ENCODE measurements around the gene NEK6. TPM values are rescaled to one million over a fixed set of nuclear protein-coding genes. Genes with fewer than 3 reads are reported as not detected.

The NEK6 gene
- total RNA-seq, 1 experiment from 2014 or later = 66.6 TPM

DNA sequence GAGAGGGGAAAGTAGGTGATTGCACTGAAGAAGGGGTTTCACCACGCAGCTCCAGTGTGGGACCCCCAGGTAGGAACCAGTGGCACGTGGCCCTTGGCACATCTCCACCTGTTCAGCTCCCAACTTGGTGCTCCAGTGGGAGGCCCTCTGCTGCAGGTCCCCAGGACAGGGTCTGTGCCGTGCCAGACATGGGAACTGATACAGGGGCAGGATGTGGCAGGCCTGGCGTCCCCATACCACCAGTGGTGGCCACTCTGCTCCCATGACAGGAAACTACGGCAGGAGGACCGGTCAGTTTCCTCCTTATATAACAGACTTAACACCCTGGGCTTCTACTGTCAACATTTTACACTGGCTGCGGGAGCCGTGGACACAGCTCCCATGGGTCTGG lies 90.2 kb downstream of the NEK6 start:
- TF ChIP-seq, protein P1, sequence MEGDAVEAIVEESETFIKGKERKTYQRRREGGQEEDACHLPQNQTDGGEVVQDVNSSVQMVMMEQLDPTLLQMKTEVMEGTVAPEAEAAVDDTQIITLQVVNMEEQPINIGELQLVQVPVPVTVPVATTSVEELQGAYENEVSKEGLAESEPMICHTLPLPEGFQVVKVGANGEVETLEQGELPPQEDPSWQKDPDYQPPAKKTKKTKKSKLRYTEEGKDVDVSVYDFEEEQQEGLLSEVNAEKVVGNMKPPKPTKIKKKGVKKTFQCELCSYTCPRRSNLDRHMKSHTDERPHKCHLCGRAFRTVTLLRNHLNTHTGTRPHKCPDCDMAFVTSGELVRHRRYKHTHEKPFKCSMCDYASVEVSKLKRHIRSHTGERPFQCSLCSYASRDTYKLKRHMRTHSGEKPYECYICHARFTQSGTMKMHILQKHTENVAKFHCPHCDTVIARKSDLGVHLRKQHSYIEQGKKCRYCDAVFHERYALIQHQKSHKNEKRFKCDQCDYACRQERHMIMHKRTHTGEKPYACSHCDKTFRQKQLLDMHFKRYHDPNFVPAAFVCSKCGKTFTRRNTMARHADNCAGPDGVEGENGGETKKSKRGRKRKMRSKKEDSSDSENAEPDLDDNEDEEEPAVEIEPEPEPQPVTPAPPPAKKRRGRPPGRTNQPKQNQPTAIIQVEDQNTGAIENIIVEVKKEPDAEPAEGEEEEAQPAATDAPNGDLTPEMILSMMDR (IDR thresholded peaks at IDR 0.05; ENCODE audit: insufficient read depth in 1 of 2, low read depth in 1 of 2, low read length in 1 of 2, severe bottlenecking in 1 of 2, unreplicated experiment in 1 of 2) = no peak
- H3K4me3 ChIP-seq (ENCODE audit: low read depth, low read length) = no peak overlapping the region
- no peak overlapping the region for H3K27ac Mint-ChIP-seq (ENCODE audit: unreplicated experiment)
- peaks cover 9% of the 10 kb centered on the region for H3K36me3 ChIP-seq (ENCODE audit: control insufficient read depth, insufficient read depth, low read length)
- peaks cover 87% of the 10 kb centered on the region for H3K36me3 Mint-ChIP-seq (ENCODE audit: insufficient read depth, unreplicated experiment)
- no peaks in the 10 kb centered on the region for H3K4me1 Mint-ChIP-seq (ENCODE audit: low read depth, unreplicated experiment)
- H3K9me3 Mint-ChIP-seq (ENCODE audit: unreplicated experiment) = no peaks in the 10 kb centered on the region
- H3K4me1 ChIP-seq = no peaks in the 10 kb centered on the region
- DNase-seq = no peak
- H3K9me3 ChIP-seq = no peaks in the 10 kb centered on the region
- ChIA-PET CTCF (interaction anchor here (1.5 kb wide), 1 partner anchor 17 kb away, joined by 3 read pairs; no protein-coding TSS in a partner anchor), POLR2A (no interaction called here)
- H3K27me3 ChIP-seq (replicated peaks; ENCODE audit: control insufficient read depth, insufficient read depth, low read length) = no peaks in the 10 kb centered on the region
- no peak overlapping the region for H3K4me3 Mint-ChIP-seq (ENCODE audit: unreplicated experiment)
- BruUV-seq (replicated peaks) = no TSS peak
- no peaks in the 10 kb centered on the region for H3K27me3 Mint-ChIP-seq (ENCODE audit: insufficient read depth, unreplicated experiment)
- intact Hi-C loops (cut with micrococcal nuclease; ENCODE audit: unreplicated experiment) = no loop called here

DNA sequence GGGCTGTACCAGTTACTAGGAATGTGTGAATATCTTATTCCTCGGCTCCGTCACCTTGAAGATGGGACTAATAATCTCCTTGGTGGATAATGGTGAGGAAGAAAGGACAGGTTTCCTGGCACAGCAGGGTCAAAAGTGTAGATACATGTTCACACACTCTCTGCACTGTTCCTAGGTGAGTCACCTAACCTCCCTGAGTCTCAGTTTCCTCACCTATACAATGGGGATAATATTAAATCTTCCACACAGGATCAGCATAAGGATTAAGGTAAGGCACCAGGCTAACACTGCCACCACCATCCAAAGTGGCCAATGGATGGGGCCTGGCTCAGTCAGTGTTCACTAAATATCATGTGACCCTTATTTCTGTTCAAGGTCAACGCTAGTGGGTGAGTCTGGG lies 90.6 kb downstream of the NEK6 start:
- H3K4me3 Mint-ChIP-seq (ENCODE audit: unreplicated experiment) = no peak overlapping the region
- ChIA-PET CTCF (interaction anchor here (1.5 kb wide), 1 partner anchor 17 kb away, joined by 3 read pairs; no protein-coding TSS in a partner anchor), POLR2A (no interaction called here)
- no TSS peak for BruUV-seq (replicated peaks)
- no peak for DNase-seq
- no peak overlapping the region for H3K27ac Mint-ChIP-seq (ENCODE audit: unreplicated experiment)
- H3K4me1 Mint-ChIP-seq (ENCODE audit: low read depth, unreplicated experiment) = no peaks in the 10 kb centered on the region
- Histone ChIP-seq H3K27me3 (replicated peaks; ENCODE audit: control insufficient read depth, insufficient read depth, low read length) (no peaks in the 10 kb centered on the region), H3K36me3 (ENCODE audit: control insufficient read depth, insufficient read depth, low read length) (peaks cover 12% of the 10 kb centered on the region), H3K9me3 (no peaks in the 10 kb centered on the region), H3K4me1 (no peaks in the 10 kb centered on the region), H3K4me3 (ENCODE audit: low read depth, low read length) (no peak overlapping the region)
- peaks cover 91% of the 10 kb centered on the region for H3K36me3 Mint-ChIP-seq (ENCODE audit: insufficient read depth, unreplicated experiment)
- H3K27me3 Mint-ChIP-seq (ENCODE audit: insufficient read depth, unreplicated experiment) = no peaks in the 10 kb centered on the region
- TF ChIP-seq, protein P1 (IDR thresholded peaks at IDR 0.05; ENCODE audit: insufficient read depth in 1 of 2, low read depth in 1 of 2, low read length in 1 of 2, severe bottlenecking in 1 of 2, unreplicated experiment in 1 of 2) = no peak
- intact Hi-C loops (cut with micrococcal nuclease; ENCODE audit: unreplicated experiment) = no loop called here
- no peaks in the 10 kb centered on the region for H3K9me3 Mint-ChIP-seq (ENCODE audit: unreplicated experiment)

DNA sequence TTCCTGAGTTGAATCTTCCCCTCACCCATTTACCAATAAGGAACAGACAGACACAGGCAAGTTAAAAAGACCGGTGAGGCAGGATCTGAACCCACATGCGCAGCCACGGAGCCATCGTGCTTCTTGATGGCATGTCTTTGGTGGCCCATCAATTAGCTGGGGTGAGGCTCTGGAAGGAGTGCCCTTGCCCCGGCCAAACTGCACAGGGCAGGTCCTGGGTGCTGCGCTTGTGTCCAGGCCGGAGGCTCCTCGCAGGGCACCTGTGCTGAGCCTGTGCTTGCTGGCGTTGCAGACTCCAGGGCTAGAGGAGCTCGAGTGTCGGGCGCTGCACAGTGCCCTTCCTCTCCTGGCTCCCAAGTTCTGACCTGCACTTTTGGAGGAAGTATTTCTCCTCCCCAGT lies 91.1 kb downstream of the NEK6 start:
- Mint-ChIP-seq H3K27me3 (ENCODE audit: insufficient read depth, unreplicated experiment) (no peaks in the 10 kb centered on the region), H3K36me3 (ENCODE audit: insufficient read depth, unreplicated experiment) (peaks cover 94% of the 10 kb centered on the region), H3K4me1 (ENCODE audit: low read depth, unreplicated experiment) (no peaks in the 10 kb centered on the region), H3K27ac (ENCODE audit: unreplicated experiment) (no peak overlapping the region), H3K4me3 (ENCODE audit: unreplicated experiment) (no peak overlapping the region), H3K9me3 (ENCODE audit: unreplicated experiment) (no peaks in the 10 kb centered on the region)
- no peaks in the 10 kb centered on the region for H3K4me1 ChIP-seq
- no peak overlapping the region for H3K4me3 ChIP-seq (ENCODE audit: low read depth, low read length)
- peak in 1 of 2 experiments; percentile 27 for DNase-seq
- POLR2A ChIA-PET = no interaction called here
- no TSS peak for BruUV-seq (replicated peaks)
- TF ChIP-seq, protein P1 (IDR thresholded peaks at IDR 0.05; ENCODE audit: insufficient read depth in 1 of 2, low read depth in 1 of 2, low read length in 1 of 2, severe bottlenecking in 1 of 2, unreplicated experiment in 1 of 2) = no peak
- intact Hi-C loops (cut with micrococcal nuclease; ENCODE audit: unreplicated experiment) = no loop called here
- H3K36me3 ChIP-seq (ENCODE audit: control insufficient read depth, insufficient read depth, low read length) = peaks cover 12% of the 10 kb centered on the region
- no peaks in the 10 kb centered on the region for H3K9me3 ChIP-seq
- CTCF ChIA-PET = interaction anchor here (1.5 kb wide), 1 partner anchor 18 kb away, joined by 3 read pairs; no protein-coding TSS in a partner anchor
- no peaks in the 10 kb centered on the region for H3K27me3 ChIP-seq (replicated peaks; ENCODE audit: control insufficient read depth, insufficient read depth, low read length)

Measured in Caco-2 (cell line).